Astrocyte of the spinal cord (primary cell): ENCODE data around the gene PAX6.

ENCODE experiments used
- DNase-seq: peaks from one replicate; pipeline ENCODE4 v3.0.0; 2011; ENCODE audit warnings: low read depth, low spot score
- H3K4me3 ChIP-seq: 2 replicates; pipeline ENCODE4 v1.5.1; 2011; ENCODE audit warnings: low read depth, mild to moderate bottlenecking, low read length, moderate library complexity
- in situ Hi-C: cut with HindIII; loops from 2 replicates; pipeline ENCODE4 v1.10.0; 2017; ENCODE audit warnings: low sequenced_read_pairs
- TF ChIP-seq, protein P1 (sequence below): IDR thresholded peaks from 2 replicates; pipeline ENCODE4 v1.5.1; 2012; ENCODE audit warnings: low read depth, mild to moderate bottlenecking, low read length, inconsistent platforms

The PAX6 gene

GRCh38 chr11:31768749-31769640 is 42.1 kb downstream of the PAX6 start:
- in situ Hi-C loops, result no loop called here
- no peak overlapping the region for H3K4me3 ChIP-seq
- TF ChIP-seq, protein P1, sequence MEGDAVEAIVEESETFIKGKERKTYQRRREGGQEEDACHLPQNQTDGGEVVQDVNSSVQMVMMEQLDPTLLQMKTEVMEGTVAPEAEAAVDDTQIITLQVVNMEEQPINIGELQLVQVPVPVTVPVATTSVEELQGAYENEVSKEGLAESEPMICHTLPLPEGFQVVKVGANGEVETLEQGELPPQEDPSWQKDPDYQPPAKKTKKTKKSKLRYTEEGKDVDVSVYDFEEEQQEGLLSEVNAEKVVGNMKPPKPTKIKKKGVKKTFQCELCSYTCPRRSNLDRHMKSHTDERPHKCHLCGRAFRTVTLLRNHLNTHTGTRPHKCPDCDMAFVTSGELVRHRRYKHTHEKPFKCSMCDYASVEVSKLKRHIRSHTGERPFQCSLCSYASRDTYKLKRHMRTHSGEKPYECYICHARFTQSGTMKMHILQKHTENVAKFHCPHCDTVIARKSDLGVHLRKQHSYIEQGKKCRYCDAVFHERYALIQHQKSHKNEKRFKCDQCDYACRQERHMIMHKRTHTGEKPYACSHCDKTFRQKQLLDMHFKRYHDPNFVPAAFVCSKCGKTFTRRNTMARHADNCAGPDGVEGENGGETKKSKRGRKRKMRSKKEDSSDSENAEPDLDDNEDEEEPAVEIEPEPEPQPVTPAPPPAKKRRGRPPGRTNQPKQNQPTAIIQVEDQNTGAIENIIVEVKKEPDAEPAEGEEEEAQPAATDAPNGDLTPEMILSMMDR, result no peak
- no peak for DNase-seq

GRCh38 chr11:31767685-31768084 is 43.4 kb downstream of the PAX6 start:
- no peak overlapping the region for H3K4me3 ChIP-seq
- no peak for DNase-seq
- in situ Hi-C loops, result no loop called here
- TF ChIP-seq, protein P1, result no peak

DNA sequence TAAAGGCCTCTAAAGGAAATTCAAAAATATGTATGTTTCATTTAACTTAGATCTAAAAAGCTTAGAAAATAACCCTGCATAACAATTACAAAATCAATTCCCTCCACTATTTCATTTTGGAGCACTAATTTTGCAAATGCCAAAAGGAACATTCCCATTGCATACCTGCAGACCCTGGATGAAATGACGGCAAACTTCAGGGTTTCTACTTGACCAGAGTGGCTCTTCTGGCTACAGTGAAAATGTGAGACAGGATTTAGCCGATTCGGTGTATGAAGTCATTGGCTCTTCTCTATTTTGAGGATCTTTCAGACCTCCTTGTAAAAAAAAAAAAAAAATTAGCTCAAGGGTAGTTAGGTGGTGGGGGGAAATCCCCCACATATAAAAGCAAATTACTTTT is 44.1 kb downstream of the PAX6 start:
- in situ Hi-C loops, result no loop called here
- H3K4me3 ChIP-seq, result no peak overlapping the region
- TF ChIP-seq, protein P1, result no peak
- DNase-seq, result no peak

DNA sequence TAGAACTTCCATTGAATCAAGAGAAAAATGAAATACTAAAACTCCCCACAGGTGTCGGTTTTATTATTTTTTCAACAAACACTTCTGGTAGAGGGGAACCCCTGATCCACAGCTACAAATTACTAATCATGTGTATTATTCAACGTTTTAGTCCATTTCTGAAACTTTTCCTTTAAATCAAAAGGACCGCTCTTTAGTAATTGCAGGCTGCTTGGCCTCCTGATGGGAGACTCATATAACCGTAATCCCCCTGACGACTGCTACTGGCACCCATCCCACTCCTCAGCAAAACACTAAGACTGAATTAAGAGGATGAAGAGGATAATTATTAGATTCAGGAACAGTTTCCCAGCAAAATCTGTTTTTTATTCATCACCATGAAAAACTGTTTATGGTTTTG is 46.4 kb downstream of the PAX6 start:
- DNase-seq, result no peak
- TF ChIP-seq, protein P1, result no peak
- in situ Hi-C loops, result no loop called here
- no peak overlapping the region for H3K4me3 ChIP-seq

- DNase-seq, result no peak
- H3K4me3 ChIP-seq, result no peak overlapping the region
- TF ChIP-seq, protein P1, result no peak
- in situ Hi-C loops, result no loop called here
Observed at GRCh38 chr11:31764261-31764660, 46.9 kb downstream of the PAX6 start.

DNA sequence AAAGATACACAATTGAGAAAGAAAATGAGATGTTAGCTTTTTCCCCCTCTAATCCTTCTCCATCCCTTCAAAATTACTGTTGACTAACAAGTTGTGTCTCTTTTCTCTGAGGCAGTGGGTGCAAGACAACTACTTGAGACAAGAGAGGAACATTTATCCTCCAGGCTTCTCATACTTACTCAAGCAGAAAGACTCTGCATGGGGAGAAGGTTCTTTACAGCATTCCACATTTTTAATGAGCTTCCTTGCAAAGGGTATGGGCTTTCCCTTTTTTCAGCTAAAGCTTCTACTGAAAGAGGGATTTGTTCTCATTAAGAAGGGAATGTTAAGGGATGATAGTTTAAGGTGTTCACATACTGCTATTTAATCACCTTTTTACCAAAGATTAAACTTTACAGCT is 47.8 kb downstream of the PAX6 start:
- H3K4me3 ChIP-seq, result no peak overlapping the region
- TF ChIP-seq, protein P1, result no peak
- in situ Hi-C loops, result no loop called here
- no peak for DNase-seq
